DOHH2 (cell line): ENCODE measurements around the gene HS6ST1.

ENCODE experiments used
- H3F3A ChIP-seq: fragments of 200-600 bp; sonication (generic), shearing (Covaris generic); 2 replicates; pipeline ENCODE4 v1.6.0; 2016; ENCODE audit warnings: antibody characterized with exemption, mild to moderate bottlenecking; ENCODE audit not compliant: control insufficient read depth, insufficient read depth
- H3K27ac ChIP-seq: fragments of 200-600 bp; sonication (generic); 2 replicates; pipeline ENCODE4 v1.5.1; 2014; ENCODE audit warnings: low read depth, mild to moderate bottlenecking, low read length, moderate library complexity
- H3K27me3 ChIP-seq: fragments of 200-600 bp; sonication (generic); 2 replicates; pipeline ENCODE4 v1.6.1; 2014; ENCODE audit warnings: mild to moderate bottlenecking, low read length, mixed read lengths; ENCODE audit not compliant: control insufficient read depth
- H3K36me3 ChIP-seq: fragments of 200-600 bp; sonication (generic); 2 replicates; pipeline ENCODE4 v1.6.1; 2014; ENCODE audit warnings: mild to moderate bottlenecking, low read length, moderate library complexity, mixed read lengths; ENCODE audit not compliant: control insufficient read depth
- H3K4me1 ChIP-seq: fragments of 200-600 bp; sonication (generic); 2 replicates; pipeline ENCODE4 v1.6.1; 2014; ENCODE audit warnings: mild to moderate bottlenecking, low read length, mixed read lengths; ENCODE audit not compliant: control insufficient read depth
- H3K4me2 ChIP-seq: fragments of 200-600 bp; sonication (generic); 2 replicates; pipeline ENCODE4 v1.6.0; 2014; ENCODE audit warnings: mild to moderate bottlenecking, low read length, moderate library complexity
- H3K4me3 ChIP-seq: fragments of 200-600 bp; sonication (generic); 2 replicates; pipeline ENCODE4 v1.5.1; 2014; ENCODE audit warnings: mild to moderate bottlenecking, low read length, mixed read lengths
- H3K79me2 ChIP-seq: fragments of 200-600 bp; sonication (generic); 2 replicates; pipeline ENCODE4 v1.6.1; 2014; ENCODE audit warnings: mild to moderate bottlenecking, low read length, mixed read lengths; ENCODE audit not compliant: control insufficient read depth
- H3K9me2 ChIP-seq: fragments of 200-600 bp; sonication (generic); replicated peaks from 2 replicates; pipeline ENCODE4 v1.6.1; 2014; ENCODE audit warnings: mild to moderate bottlenecking, low read length, mixed read lengths; ENCODE audit not compliant: control insufficient read depth
- H3K9me3 ChIP-seq: fragments of 200-600 bp; sonication (generic); 2 replicates; pipeline ENCODE4 v1.6.1; 2014; ENCODE audit warnings: antibody characterized with exemption, low read length, mixed read lengths; ENCODE audit not compliant: control insufficient read depth, insufficient read depth
- H4K20me1 ChIP-seq: fragments of 200-600 bp; sonication (generic); 2 replicates; pipeline ENCODE4 v1.6.0; 2014; ENCODE audit warnings: low read depth, mild to moderate bottlenecking, antibody characterized with exemption, low read length, moderate library complexity; ENCODE audit not compliant: control insufficient read depth, insufficient read depth
- CTCF ChIP-seq: fragments of 200-600 bp; sonication (generic); IDR thresholded peaks from one replicate; pipeline ENCODE4 v1.5.1; 2014; ENCODE audit warnings: antibody characterized with exemption, mild to moderate bottlenecking, low read depth, low read length; ENCODE audit not compliant: poor library complexity, severe bottlenecking
- EZH2phosphoT487 ChIP-seq: fragments of 200-600 bp; sonication (generic); IDR thresholded peaks from 2 replicates; pipeline ENCODE4 v1.6.1; 2017; ENCODE audit warnings: borderline replicate concordance, mild to moderate bottlenecking, antibody characterized with exemption, low read length, moderate library complexity, mixed read lengths

Gene HS6ST1

GRCh38 chr2:128279009-128279408 lies 39.7 kb downstream of the HS6ST1 start:
- Histone ChIP-seq H3K79me2 (no peaks in the 10 kb centered on the region), H3K27ac (no peak overlapping the region), H3K4me1 (no peaks in the 10 kb centered on the region), H3K4me2 (no peak overlapping the region), H3K27me3 (no peaks in the 10 kb centered on the region), H4K20me1 (no peaks in the 10 kb centered on the region), H3K9me2 (no peaks in the 10 kb centered on the region), H3F3A (no peaks in the 10 kb centered on the region), H3K4me3 (no peak overlapping the region), H3K9me3 (peaks cover 6% of the 10 kb centered on the region; the same call in 1 of the 2 replicates), H3K36me3 (peaks cover 8% of the 10 kb centered on the region; the same call in 1 of the 2 replicates)
- no peak for TF ChIP-seq CTCF
- no peak for TF ChIP-seq EZH2phosphoT487

- Histone ChIP-seq H3K9me2 (no peaks in the 10 kb centered on the region), H4K20me1 (no peaks in the 10 kb centered on the region), H3K79me2 (no peaks in the 10 kb centered on the region), H3K27ac (no peak overlapping the region), H3K36me3 (peaks cover 8% of the 10 kb centered on the region; the same call in 1 of the 2 replicates), H3F3A (no peaks in the 10 kb centered on the region), H3K27me3 (no peaks in the 10 kb centered on the region), H3K4me1 (no peaks in the 10 kb centered on the region), H3K4me3 (no peak overlapping the region), H3K9me3 (peaks cover 6% of the 10 kb centered on the region; the same call in 1 of the 2 replicates), H3K4me2 (no peak overlapping the region)
- TF ChIP-seq EZH2phosphoT487, result no peak
- no peak for TF ChIP-seq CTCF
Measured at GRCh38 chr2:128277961-128278681, 40.5 kb downstream of the HS6ST1 start.

GRCh38 chr2:128276878-128277675 lies 41.6 kb downstream of the HS6ST1 start:
- Histone ChIP-seq H3K9me3 (peaks cover 6% of the 10 kb centered on the region; the same call in 1 of the 2 replicates), H3K27ac (no peak overlapping the region), H3K79me2 (no peaks in the 10 kb centered on the region), H3K4me1 (no peaks in the 10 kb centered on the region), H3K36me3 (peaks cover 8% of the 10 kb centered on the region; the same call in 1 of the 2 replicates), H4K20me1 (no peaks in the 10 kb centered on the region), H3F3A (no peaks in the 10 kb centered on the region), H3K4me2 (no peak overlapping the region), H3K4me3 (no peak overlapping the region), H3K27me3 (no peaks in the 10 kb centered on the region), H3K9me2 (no peaks in the 10 kb centered on the region)
- no peak for TF ChIP-seq CTCF
- no peak for TF ChIP-seq EZH2phosphoT487
